Sigmoid colon (tissue), 4 donors: ENCODE results near the gene ADAM23.

Source experiments
- CTCF ChIP-seq, 4 experiments: fragments of 450-650 bp in 3 of 4; fragments of 200-600 bp in 1 of 4; IDR thresholded peaks; one replicate each; pipeline ENCODE4 v1.5.1; 2016 to 2019; ENCODE audit warnings: antibody characterized with exemption in 4 of 4, mild to moderate bottlenecking in 3 of 4, moderate library complexity in 2 of 4
- EP300 ChIP-seq, 4 donors: sonication (generic); formaldehyde crosslinking; IDR thresholded peaks; one replicate each; pipeline ENCODE4 v1.6.1; 2017; ENCODE audit warnings: antibody characterized with exemption in 4 of 4
- POLR2A ChIP-seq, 2 donors: fragments of 450-650 bp; IDR thresholded peaks; one replicate each; pipeline ENCODE4 v1.6.1; 2016; ENCODE audit warnings: antibody characterized with exemption in 2 of 2, mild to moderate bottlenecking in 2 of 2, moderate library complexity in 2 of 2

- TF ChIP-seq CTCF (IDR thresholded peaks at IDR 0.05) (no peak), POLR2A (IDR thresholded peaks at IDR 0.05) (no peak), EP300 (IDR thresholded peaks at IDR 0.05) (no peak)
Observed at GRCh38 chr2:206480620-206481019, 37.3 kb downstream of the ADAM23 start.
